Fibroblast of skin of right biceps (primary cell): ENCODE measurements around the gene ZNF319.

Experiments used
- DNase-seq: peaks from one replicate; pipeline ENCODE4 v3.0.0-alpha.2; 2013

The ZNF319 gene

DNA sequence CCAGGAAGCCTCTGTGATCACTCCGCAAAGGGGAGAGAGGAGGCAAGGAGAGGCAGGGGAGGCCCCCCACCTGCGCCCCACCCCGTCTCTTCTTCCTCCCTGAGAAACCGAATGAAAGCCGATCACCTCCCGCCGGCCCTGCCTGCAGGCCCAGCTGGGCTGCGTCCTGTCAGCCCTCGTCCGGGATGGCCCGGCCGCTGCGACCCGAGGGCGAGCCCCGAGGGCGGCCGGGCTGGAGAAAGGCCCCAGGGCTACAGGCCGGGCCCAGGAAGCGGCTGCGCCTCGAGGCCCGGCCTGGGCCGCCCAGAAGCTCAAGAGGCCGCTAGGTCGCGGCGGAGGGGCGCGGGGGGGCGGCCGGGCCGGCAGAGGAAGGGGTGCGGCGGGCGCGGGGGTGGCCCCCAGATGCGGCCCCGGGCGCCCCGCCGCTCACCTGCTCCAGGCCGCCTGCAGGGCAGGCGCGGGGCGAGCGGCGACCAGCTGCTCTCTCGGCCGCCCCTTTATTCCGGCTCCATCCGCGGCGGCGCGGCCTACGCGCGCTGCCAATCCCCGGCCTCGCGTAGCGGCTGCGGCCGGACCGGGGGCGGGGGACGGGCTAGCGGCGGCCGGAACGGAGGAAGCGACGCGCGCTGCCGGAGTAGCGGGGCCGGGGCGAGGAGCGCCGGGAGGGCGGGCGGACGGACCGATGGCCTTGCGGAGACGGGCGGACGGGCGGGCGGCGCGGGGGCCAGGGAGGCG, at the start of gene ZNF319:
TSS of gene ZNF319 (minus strand) at position 702 of the 735 bp plus-strand sequence. CDS start 2,407 bp downstream, outside the sequence.
- DNase-seq, result no peak

DNA sequence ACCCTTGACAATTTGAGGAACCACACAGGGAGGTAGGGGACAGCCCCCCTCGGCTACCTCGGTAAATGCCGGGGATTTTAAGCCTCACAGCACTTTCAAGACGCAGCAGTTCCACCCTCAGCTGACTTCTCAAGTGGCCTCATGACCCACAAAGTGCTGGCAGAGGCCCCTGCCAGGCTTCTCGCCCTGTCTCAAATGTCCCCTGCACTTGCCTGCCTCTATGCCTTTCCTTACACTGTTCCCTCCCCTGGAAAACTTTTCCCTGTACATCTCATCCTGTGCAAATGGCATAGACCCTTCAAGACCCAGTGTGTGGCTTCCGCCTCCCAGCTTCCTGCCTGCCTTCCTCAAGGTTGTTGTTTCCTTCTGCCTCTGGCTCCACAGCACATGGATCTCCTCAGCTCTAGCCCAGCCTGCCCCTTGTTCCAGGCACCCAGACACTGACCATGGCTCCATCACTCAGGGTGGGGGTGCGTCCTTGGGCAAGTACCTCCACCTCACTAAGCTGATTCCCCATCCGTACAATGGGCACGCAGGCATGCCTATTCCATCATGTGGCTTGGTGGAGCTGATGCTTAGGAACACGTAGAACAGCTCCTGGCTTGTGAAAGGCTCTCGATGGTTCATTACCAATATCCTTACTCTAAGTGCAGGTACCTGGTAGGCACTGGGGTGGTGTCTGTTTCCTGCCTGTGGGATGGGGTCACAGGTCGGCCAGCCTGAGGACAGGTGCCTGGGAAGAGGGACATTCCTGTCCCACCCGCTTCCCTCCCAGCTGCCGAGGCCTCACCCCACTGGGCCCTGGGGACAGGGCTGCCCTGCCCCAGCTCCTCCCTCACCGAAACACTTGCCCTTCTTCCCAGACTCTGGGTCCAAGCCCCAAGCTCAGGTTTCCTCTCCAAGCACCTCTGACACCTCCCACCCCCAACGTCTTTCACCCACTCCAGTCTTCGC, 49.0 kb upstream of the ZNF319 start:
- DNase-seq, result no peak

DNA sequence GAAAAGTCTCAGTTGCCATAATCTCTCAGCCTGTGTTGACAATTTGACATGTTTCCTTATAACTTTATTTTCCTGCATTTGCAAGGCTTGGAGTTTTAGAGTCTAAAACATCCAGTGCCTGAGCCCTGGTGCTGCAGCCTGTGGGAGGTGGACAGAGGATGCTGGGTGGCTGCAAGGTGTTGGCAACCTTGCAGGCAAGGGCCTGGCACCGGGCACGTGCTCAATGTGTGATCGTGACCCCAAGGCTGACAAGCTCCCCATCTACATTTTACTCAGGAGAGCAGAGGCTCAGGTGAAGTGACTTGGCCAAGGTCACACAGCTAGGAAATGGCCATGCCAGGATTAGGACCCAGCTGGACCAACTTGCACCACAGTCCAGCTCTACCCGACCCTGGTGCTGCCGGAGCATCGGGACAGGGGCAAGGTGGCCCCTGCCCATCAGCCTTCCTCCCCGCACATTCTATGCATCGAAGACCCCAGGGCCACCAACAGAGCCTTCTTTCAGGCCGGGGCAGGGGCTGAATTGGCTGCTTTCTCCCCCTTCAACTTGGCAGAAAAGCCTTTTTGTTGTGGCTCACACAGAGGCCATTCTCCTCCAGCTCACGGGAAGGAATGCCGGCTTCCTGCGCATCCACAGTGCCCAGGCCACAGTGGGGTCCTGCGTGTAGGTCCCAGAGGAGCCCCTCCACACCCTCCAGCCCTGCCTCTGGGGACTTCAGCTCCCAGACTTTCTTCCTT, 48.2 kb upstream of the ZNF319 start:
- DNase-seq, result no peak

- no peak for DNase-seq
These were observed 47.3 kb upstream of the ZNF319 start for GRCh38 chr16:58047557-58048348.

DNA sequence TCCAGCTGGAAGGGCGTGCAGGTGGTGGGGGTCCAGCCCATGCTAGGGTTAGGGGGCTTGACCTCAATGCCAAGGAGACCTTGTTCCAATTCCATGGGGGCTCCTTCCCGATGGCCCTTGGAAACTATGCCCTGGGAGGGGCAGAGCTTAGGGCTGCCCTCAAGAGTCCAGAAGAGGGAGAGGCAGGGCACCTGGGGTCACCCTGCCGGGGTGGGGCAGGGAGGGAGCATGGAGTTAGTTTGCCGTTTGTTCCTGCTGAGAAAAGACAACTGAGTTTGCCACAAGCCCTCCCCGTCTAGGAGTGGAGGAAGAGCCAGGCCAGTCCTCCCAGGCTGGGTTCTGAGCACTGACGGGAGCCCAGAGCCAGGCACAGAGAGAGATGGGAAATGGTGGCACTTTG, 46.5 kb upstream of the ZNF319 start:
- DNase-seq, result no peak

GRCh38 chr16:58046054-58046881, 45.8 kb upstream of the ZNF319 start:
- DNase-seq, result no peak

DNA sequence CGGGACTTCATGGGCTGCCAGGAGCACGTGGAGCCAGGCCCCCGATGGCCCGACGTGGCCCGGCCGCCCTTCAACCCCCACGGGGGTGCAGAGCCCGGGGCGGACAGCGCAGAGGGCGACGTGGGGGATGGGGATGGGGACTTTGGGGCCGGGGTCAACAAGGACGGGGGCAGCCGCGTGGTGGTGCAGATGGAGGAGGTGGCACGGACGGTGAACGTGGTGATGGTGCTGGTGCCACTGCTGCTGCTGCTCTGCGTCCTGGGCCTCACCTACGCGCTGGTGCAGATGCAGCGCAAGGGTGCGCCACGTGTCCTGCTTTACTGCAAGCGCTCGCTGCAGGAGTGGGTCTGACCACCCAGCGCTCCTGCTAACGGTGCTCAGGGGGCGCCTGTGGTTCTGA, 44.6 kb upstream of the ZNF319 start:
- no peak for DNase-seq

DNA sequence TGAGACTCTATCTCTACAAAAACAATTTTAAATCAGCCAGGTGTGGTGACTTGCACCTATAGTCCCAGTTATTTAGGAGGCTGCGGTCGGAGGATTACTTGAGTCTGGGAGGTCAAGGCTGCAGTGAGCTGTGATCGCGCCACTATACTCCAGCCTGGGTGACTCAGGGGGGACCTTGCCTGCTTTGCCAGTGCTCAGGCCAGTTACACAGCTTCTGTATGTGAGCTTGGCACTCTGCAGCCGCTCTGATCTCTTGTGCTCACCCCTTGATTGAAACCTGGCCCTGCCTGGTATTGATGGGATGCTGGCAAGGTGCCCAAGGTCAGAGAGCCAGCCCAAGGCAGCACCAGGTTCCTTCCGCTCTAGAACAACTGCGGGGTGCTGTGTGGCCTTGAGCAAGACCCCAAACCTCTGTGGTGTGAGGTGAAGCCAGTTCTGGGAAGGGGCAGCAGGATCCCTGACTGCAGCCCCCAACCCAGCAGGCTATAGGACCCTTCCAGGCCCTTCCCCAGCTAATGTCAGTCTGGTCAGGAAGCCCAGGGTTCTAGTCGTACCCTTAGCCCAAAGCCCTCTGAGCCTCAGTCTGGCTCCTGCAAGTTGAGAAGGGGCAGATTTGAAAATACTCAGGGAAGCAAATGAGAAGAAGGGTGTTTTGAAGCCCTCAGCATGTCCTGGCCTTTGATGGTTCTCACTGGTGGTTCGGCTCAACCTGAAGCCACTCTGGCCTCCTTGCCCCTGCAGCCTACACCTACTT, 44.0 kb upstream of the ZNF319 start:
- DNase-seq, result no peak

- DNase-seq, result no peak
These were observed 43.2 kb upstream of the ZNF319 start for GRCh38 chr16:58043571-58044155.

DNA sequence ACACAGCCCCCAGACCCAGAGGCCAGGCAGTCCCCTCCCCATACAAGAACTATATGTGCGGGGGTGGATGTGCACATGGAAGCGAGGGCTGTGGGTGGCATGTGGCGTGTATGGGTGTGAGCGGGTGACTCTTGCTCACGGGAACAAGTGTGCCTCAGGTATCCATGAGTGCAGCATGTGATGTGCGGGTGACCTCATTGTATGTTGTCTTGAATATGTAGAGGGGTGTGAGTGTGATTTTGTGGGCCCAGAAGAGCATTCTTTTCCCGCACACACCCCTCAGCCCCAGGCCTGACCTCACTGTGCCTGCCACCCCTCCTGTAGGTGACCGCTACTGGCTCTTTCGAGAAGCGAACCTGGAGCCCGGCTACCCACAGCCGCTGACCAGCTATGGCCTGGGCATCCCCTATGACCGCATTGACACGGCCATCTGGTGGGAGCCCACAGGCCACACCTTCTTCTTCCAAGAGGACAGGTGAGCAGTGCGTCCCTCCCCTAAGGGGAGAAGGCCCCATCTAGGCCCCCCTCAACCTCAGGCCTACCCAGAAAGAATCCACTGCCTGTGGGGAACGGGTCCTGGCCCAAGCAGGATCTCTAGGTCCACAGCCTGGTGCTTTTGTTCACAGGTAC, 42.5 kb upstream of the ZNF319 start:
- no peak for DNase-seq

- no peak for DNase-seq
These were observed 41.8 kb upstream of the ZNF319 start for GRCh38 chr16:58042001-58042885.

DNA sequence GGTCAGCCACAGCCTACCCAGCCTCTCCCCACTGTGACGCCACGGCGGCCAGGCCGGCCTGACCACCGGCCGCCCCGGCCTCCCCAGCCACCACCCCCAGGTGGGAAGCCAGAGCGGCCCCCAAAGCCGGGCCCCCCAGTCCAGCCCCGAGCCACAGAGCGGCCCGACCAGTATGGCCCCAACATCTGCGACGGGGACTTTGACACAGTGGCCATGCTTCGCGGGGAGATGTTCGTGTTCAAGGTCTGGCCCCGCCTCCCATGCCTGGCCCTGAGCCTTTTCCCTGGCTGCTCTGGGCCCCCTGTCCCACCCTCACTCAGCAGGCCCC, 41.1 kb upstream of the ZNF319 start:
- DNase-seq, result no peak

DNA sequence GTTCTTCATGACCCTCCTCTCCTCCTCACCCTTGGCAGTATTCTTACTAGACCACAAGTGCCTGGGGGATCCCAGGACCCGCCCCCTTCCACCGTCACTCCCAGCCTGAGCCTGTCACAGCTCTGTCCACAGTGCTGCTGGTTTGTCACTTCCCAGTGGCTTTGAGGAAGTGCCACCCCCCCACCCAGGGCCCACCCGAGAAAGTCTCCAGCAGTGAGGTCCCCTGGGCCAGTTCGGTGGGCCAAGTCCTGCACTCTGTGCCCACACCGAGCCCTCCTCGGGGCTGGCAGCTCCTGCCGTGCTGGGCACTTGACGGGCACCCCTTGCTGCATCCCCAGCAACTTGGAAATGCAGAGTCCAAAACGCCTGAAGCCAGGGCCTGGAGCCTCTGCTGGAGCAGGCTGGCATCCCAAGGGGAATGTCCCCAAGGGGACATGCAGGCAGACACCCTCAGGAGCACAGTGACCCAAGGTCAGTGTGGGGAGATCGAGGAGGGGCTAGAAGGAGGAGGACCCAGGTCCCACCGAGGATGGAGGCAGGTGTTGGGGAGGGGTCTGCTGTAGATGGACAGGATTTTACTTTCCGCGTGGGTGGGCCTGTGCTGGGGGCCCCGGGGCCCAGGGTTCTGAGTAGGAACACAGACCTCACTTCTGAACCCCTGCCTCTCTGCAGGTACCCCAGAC, 40.6 kb upstream of the ZNF319 start:
- no peak for DNase-seq

DNA sequence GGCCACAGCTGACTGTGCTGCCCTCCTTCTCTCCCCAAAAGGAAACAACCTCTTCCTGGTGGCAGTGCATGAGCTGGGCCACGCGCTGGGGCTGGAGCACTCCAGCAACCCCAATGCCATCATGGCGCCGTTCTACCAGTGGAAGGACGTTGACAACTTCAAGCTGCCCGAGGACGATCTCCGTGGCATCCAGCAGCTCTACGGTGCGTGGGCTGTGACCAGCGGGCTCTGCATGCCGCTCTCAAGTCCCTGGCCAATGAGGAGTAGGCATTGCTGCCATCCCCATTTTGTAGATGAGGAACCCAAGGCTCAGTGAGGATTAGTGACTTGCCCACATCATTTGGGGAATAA, 40.0 kb upstream of the ZNF319 start:
- DNase-seq, result no peak

- no peak for DNase-seq
These were observed 39.5 kb upstream of the ZNF319 start for GRCh38 chr16:58039829-58040495.

- no peak for DNase-seq
These were observed 37.8 kb upstream of the ZNF319 start for GRCh38 chr16:58038219-58038641.

- no peak for DNase-seq
These were observed 37.0 kb upstream of the ZNF319 start for GRCh38 chr16:58037365-58038057.
